ENCODE data around the gene ATP6V1E1. TPM values are rescaled to one million over a fixed set of nuclear protein-coding genes. Genes with fewer than 3 reads are reported as not detected.
A peak's percentile ranks its signal among the peaks of the same experiment; 100 is the strongest.

The ATP6V1E1 gene
- total and polyA plus RNA-seq, 2 of the 13 experiments (the other 11 are each of a cell fraction or from before 2014, with no cell fraction given): 69.3 to 90.9 TPM

GRCh38 chr22:17569971-17570511 is 58.5 kb downstream of the ATP6V1E1 start:
- H3K36me3 ChIP-seq (replicated peaks in 1 of 2; ENCODE audit: control insufficient read depth in 1 of 2, insufficient read depth in 2 of 2, low read length in 2 of 2): no peaks in the 10 kb centered on the region
- H3K4me2 ChIP-seq (ENCODE audit: low read depth, low read length): peak overlapping the region; percentile 71

More at GRCh38 chr22:17569971-17570511, 58.5 kb downstream of the ATP6V1E1 start:
- intact Hi-C loops (cut with micrococcal nuclease; ENCODE audit: unreplicated experiment): no loop called here
- in situ Hi-C loops (cut with HindIII; ENCODE audit: extremely low pct_ligation_motif_present, low pct_unique_long_range_greater_than_20kb): no loop called here
- DNase-seq (ENCODE audit: low spot score): no peak
- no peak overlapping the region for H2AFZ ChIP-seq (ENCODE audit: low read length)
- H3K9ac ChIP-seq (ENCODE audit: insufficient read depth, low read depth, low read length): no peak overlapping the region
- POLR2A ChIA-PET: no interaction called here
- FAIRE-seq: no peak
- H3K4me1 ChIP-seq (ENCODE audit: insufficient read depth, low read length): peaks cover 31% of the 10 kb centered on the region
- CTCF ChIA-PET (ENCODE audit: low intra/inter-chr PET ratio, low total read pairs): no interaction called here
- TF ChIP-seq HNF4G (IDR thresholded peaks at IDR 0.05; ENCODE audit: borderline replicate concordance, low read depth, low read length) (no peak), HNF4G (CRISPR knock-in tag; IDR thresholded peaks at IDR 0.05; ENCODE audit: borderline replicate concordance, low read depth) (no peak), ZNF670 (CRISPR knock-in tag; IDR thresholded peaks at IDR 0.05; ENCODE audit: borderline replicate concordance) (no peak), NFRKB (IDR thresholded peaks at IDR 0.05) (no peak), ATF5 (CRISPR knock-in tag; IDR thresholded peaks at IDR 0.05; ENCODE audit: low read depth) (no peak), ZSCAN22 (CRISPR knock-in tag; IDR thresholded peaks at IDR 0.05) (no peak), ZC3H13 (CRISPR knock-in tag; IDR thresholded peaks at IDR 0.05) (no peak), ZNF724P (CRISPR knock-in tag; IDR thresholded peaks at IDR 0.05; ENCODE audit: borderline replicate concordance) (no peak), SOX6 (IDR thresholded peaks at IDR 0.05) (no peak), SOX6 (CRISPR knock-in tag; IDR thresholded peaks at IDR 0.05) (no peak), ZNF33A (CRISPR knock-in tag; IDR thresholded peaks at IDR 0.05; ENCODE audit: borderline replicate concordance) (no peak), ZNF639 (CRISPR knock-in tag; conservative IDR thresholded peaks at IDR 0.05) (no peak), MAF1 (CRISPR knock-in tag; IDR thresholded peaks at IDR 0.05; ENCODE audit: borderline replicate concordance) (no peak), ONECUT2 (CRISPR knock-in tag; IDR thresholded peaks at IDR 0.05) (no peak), ZNF34 (CRISPR knock-in tag; IDR thresholded peaks at IDR 0.05; ENCODE audit: borderline replicate concordance) (no peak)
- peak overlapping the region in 2 of 3 experiments; percentile 2 to 55; a peak in 3 of 6 replicates for H3K4me3 ChIP-seq (replicated peaks in 1 of 3; ENCODE audit: insufficient read depth in 1 of 3, low read depth in 2 of 3, low read length in 3 of 3)
- H3K27me3 ChIP-seq (ENCODE audit: control insufficient read depth in 1 of 2, insufficient read depth in 2 of 2, low read length in 2 of 2): peaks cover 4 to 15% of the 10 kb centered on the region in 2 experiments; a peak in 4 of 5 replicates
- ATAC-seq: peak; percentile 17
- no peaks in the 10 kb centered on the region for H4K20me1 ChIP-seq (ENCODE audit: insufficient read depth, low read length)
- no peak overlapping the region for H3K27ac ChIP-seq (ENCODE audit: extremely low read length, insufficient read depth, low read length)
- BruUV-seq (replicated peaks): no TSS peak
- 3% methylated on average over 5 of the region's 8 CpGs for WGBS (ENCODE audit: low lambda C conversion rate)
- no peaks in the 10 kb centered on the region for H3K9me3 ChIP-seq (ENCODE audit: low read length)
- no peaks in the 10 kb centered on the region for H3K79me2 ChIP-seq (ENCODE audit: insufficient read depth, low read length)

Measured in HepG2 (cell line).